H1 (cell line): ENCODE data around the gene TCERG1L. TPM values are rescaled to one million over a fixed set of nuclear protein-coding genes. Genes with fewer than 3 reads are reported as not detected.

Experiments used
- CTCF ChIA-PET: fragments of 300-600 bp; sonication (Branson Sonifier 250); formaldehyde crosslinking; loops from one replicate; lab custom pipeline; 2021; ENCODE audit not compliant: partially characterized antibody; lab: Charles Lee
- POLR2A ChIA-PET: fragments of 300-600 bp; sonication (Branson Sonifier 250); formaldehyde crosslinking; loops from one replicate; lab custom pipeline; 2021; ENCODE audit warnings: inconsistent platforms; ENCODE audit not compliant: partially characterized antibody; lab: Charles Lee
- DNase-seq, 2 experiments: peaks; one replicate each; pipeline versions ENCODE4 v3.0.0 to v3.0.0-alpha.2; 2010 to 2022; ENCODE audit warnings: low spot score in 2 of 2, low read depth in 1 of 2, mixed read lengths in 1 of 2
- FAIRE-seq: peaks from 2 replicates; lab custom pipeline; 2011; peaks lifted over from hg19 to GRCh38; lab: Jason Lieb, UNC
- H2AFZ ChIP-seq: 2 replicates; pipeline ENCODE4 v1.8.1; 2012; ENCODE audit warnings: low read length, inconsistent platforms
- H2AK5ac ChIP-seq: 2 replicates; pipeline ENCODE4 v1.6.1; 2013; ENCODE audit warnings: low read depth, low read length
- H2BK120ac ChIP-seq: replicated peaks from 2 replicates; pipeline ENCODE3; 2013; ENCODE audit warnings: low read depth, low read length, inconsistent platforms
- H2BK12ac ChIP-seq: 2 replicates; pipeline ENCODE4 v1.6.1; 2013; ENCODE audit warnings: low read depth, low read length
- H2BK15ac ChIP-seq: 2 replicates; pipeline ENCODE4 v1.6.1; 2013; ENCODE audit warnings: low read length
- H2BK20ac ChIP-seq: 2 replicates; pipeline ENCODE4 v1.6.1; 2013; ENCODE audit warnings: low read length
- H2BK5ac ChIP-seq: 2 replicates; pipeline ENCODE4 v1.6.1; 2013; ENCODE audit warnings: low read depth, low read length
- H3K14ac ChIP-seq: 2 replicates; pipeline ENCODE4 v1.6.1; 2013; ENCODE audit warnings: inconsistent platforms; ENCODE audit not compliant: insufficient read length
- H3K18ac ChIP-seq: 2 replicates; pipeline ENCODE4 v1.6.1; 2013; ENCODE audit warnings: low read length; ENCODE audit errors: extremely low read depth
- H3K23ac ChIP-seq: 2 replicates; pipeline ENCODE4 v1.6.1; 2013; ENCODE audit warnings: inconsistent platforms; ENCODE audit not compliant: insufficient read length
- H3K23me2 ChIP-seq: 2 replicates; pipeline ENCODE4 v1.6.1; 2013; ENCODE audit warnings: low read depth, low read length
- H3K27ac ChIP-seq: 2 replicates; pipeline ENCODE4 v1.6.1; 2011; ENCODE audit warnings: low read depth, low read length, inconsistent platforms
- H3K27me3 ChIP-seq, 4 experiments: replicated peaks in 1 of 4; 1 replicate in 1 of 4; 2 replicates in 3 of 4; pipeline versions ENCODE4 v1.6.1 to v1.8.1; 2011 to 2013; ENCODE audit warnings: low read length in 3 of 4, mild to moderate bottlenecking in 3 of 4, inconsistent platforms in 2 of 4, mixed read lengths in 2 of 4, moderate library complexity in 1 of 4; ENCODE audit not compliant: control insufficient read depth in 3 of 4, insufficient read depth in 3 of 4; ENCODE audit errors: extremely low read depth in 1 of 4
- H3K36me3 ChIP-seq, 4 experiments: 2 replicates each; pipeline versions ENCODE4 v1.6.1 to v1.8.1; 2011 to 2013; ENCODE audit warnings: mild to moderate bottlenecking in 4 of 4, low read length in 3 of 4, moderate library complexity in 2 of 4, control low read depth in 1 of 4, inconsistent platforms in 1 of 4; ENCODE audit not compliant: insufficient read depth in 4 of 4, control insufficient read depth in 2 of 4
- H3K4ac ChIP-seq: replicated peaks from 2 replicates; pipeline ENCODE3; 2013; ENCODE audit warnings: low read length, low read depth, mixed read lengths, inconsistent platforms; ENCODE audit not compliant: insufficient read length
- H3K4me1 ChIP-seq, 4 experiments: replicated peaks in 1 of 4; 1 replicate in 1 of 4; 2 replicates in 3 of 4; pipeline versions ENCODE4 v1.6.1 to v1.8.1; 2011 to 2013; ENCODE audit warnings: low read length in 3 of 4, inconsistent platforms in 2 of 4, mixed read lengths in 1 of 4; ENCODE audit not compliant: insufficient read depth in 4 of 4, control insufficient read depth in 3 of 4
- H3K4me2 ChIP-seq, 2 experiments: 2 replicates each; pipeline versions ENCODE4 v1.6.1 to v1.8.1; 2011 to 2013; ENCODE audit warnings: low read depth in 2 of 2, low read length in 2 of 2, control low read depth in 1 of 2, inconsistent platforms in 1 of 2, mild to moderate bottlenecking in 1 of 2; ENCODE audit not compliant: insufficient read depth in 1 of 2
- H3K4me3 ChIP-seq, 4 experiments: fragments of 200-600, 300-600 bp in 1 of 4; sonication (generic), shearing (Covaris generic), sonication (Bioruptor Twin) in 1 of 4; 2 replicates each; pipeline versions ENCODE4 v1.5.1 to v1.8.1; 2011 to 2016; ENCODE audit warnings: low read length in 4 of 4, low read depth in 3 of 4, control low read depth in 2 of 4, inconsistent platforms in 2 of 4, mild to moderate bottlenecking in 2 of 4, mixed read lengths in 1 of 4, moderate library complexity in 1 of 4; ENCODE audit not compliant: insufficient read depth in 2 of 4; ENCODE audit errors: extremely low read depth in 1 of 4
- H3K56ac ChIP-seq: replicated peaks from 2 replicates; pipeline ENCODE3; 2013; ENCODE audit warnings: low read depth, mild to moderate bottlenecking, mixed read lengths, low read length, inconsistent platforms; ENCODE audit not compliant: insufficient read length
- H3K79me1 ChIP-seq: 2 replicates; pipeline ENCODE4 v1.6.1; 2013; ENCODE audit warnings: low read depth, low read length, control low read depth
- H3K79me2 ChIP-seq, 2 experiments: 2 replicates each; pipeline versions ENCODE4 v1.6.1 to v1.8.1; 2012 to 2013; ENCODE audit warnings: low read length in 2 of 2, mild to moderate bottlenecking in 2 of 2, inconsistent platforms in 1 of 2; ENCODE audit not compliant: insufficient read depth in 2 of 2, control insufficient read depth in 1 of 2
- H3K9ac ChIP-seq, 4 experiments: replicated peaks in 1 of 4; 1 replicate in 1 of 4; 2 replicates in 3 of 4; pipeline versions ENCODE4 v1.6.1 to v1.8.1; 2011 to 2013; ENCODE audit warnings: low read depth in 3 of 4, low read length in 3 of 4, control low read depth in 2 of 4, mild to moderate bottlenecking in 2 of 4, moderate library complexity in 2 of 4, inconsistent platforms in 1 of 4; ENCODE audit errors: extremely low read depth in 1 of 4
- H3K9me3 ChIP-seq, 2 experiments: 2 replicates each; pipeline versions ENCODE4 v1.6.1 to v1.8.1; 2012 to 2013; ENCODE audit warnings: mild to moderate bottlenecking in 2 of 2, moderate library complexity in 2 of 2, control low read depth in 1 of 2, inconsistent platforms in 1 of 2, low read depth in 1 of 2, low read length in 1 of 2, mixed read lengths in 1 of 2; ENCODE audit not compliant: insufficient read depth in 2 of 2
- H4K20me1 ChIP-seq, 2 experiments: replicated peaks in 1 of 2; 2 replicates each; pipeline versions ENCODE3 to v1.8.1; 2011 to 2013; ENCODE audit warnings: inconsistent platforms in 2 of 2, low read length in 2 of 2, mild to moderate bottlenecking in 1 of 2; ENCODE audit not compliant: insufficient read depth in 2 of 2, control insufficient read depth in 1 of 2
- H4K5ac ChIP-seq: 2 replicates; pipeline ENCODE4 v1.6.1; 2013; ENCODE audit warnings: low read length, low read depth, mixed read lengths, inconsistent platforms; ENCODE audit not compliant: insufficient read length
- H4K8ac ChIP-seq: 2 replicates; pipeline ENCODE4 v1.8.0; 2013; ENCODE audit warnings: mild to moderate bottlenecking, moderate library complexity, low read length, inconsistent platforms; ENCODE audit not compliant: insufficient read depth; ENCODE audit errors: extremely low read depth
- H4K91ac ChIP-seq: replicated peaks from 2 replicates; pipeline ENCODE3; 2013; ENCODE audit warnings: low read length, mixed read lengths, inconsistent platforms; ENCODE audit not compliant: insufficient read length
- CBX5 ChIP-seq: fragments of 300-800, 300-1000 bp; sonication (generic); IDR thresholded peaks from 2 replicates; pipeline ENCODE4 v1.7.1; 2016; ENCODE audit warnings: antibody characterized with exemption, low read length, low read depth
- CHD1 ChIP-seq: IDR thresholded peaks from 2 replicates; pipeline ENCODE4 v1.6.1; 2012; ENCODE audit warnings: low read depth, low read length, improper control_type of control experiment
- CHD2 ChIP-seq: IDR thresholded peaks from 2 replicates; pipeline ENCODE4 v1.6.1; 2012; ENCODE audit warnings: low read length, improper control_type of control experiment
- CTCF ChIP-seq, 3 experiments: IDR thresholded peaks; 1 replicate in 2 of 3; 2 replicates in 1 of 3; pipeline versions ENCODE4 v1.5.1 to v1.6.1; 2011; ENCODE audit warnings: low read length in 3 of 3, mild to moderate bottlenecking in 3 of 3, inconsistent platforms in 2 of 3, low read depth in 1 of 3, moderate library complexity in 1 of 3; ENCODE audit not compliant: insufficient read depth in 1 of 3; ENCODE audit errors: control extremely low read depth in 1 of 3
- NRF1 ChIP-seq: IDR thresholded peaks from 2 replicates; pipeline ENCODE4 v1.6.1; 2011; ENCODE audit warnings: mild to moderate bottlenecking, low read depth, low read length, improper control_type of control experiment
- POU5F1 ChIP-seq: IDR thresholded peaks from 2 replicates; pipeline ENCODE4 v1.6.1; 2011; ENCODE audit warnings: low read depth, mild to moderate bottlenecking, low read length, moderate library complexity
- SP2 ChIP-seq: IDR thresholded peaks from 2 replicates; pipeline ENCODE4 v1.6.1; 2012; ENCODE audit warnings: mild to moderate bottlenecking, low read length, inconsistent platforms
- TCF12 ChIP-seq: IDR thresholded peaks from 2 replicates; pipeline ENCODE4 v1.6.1; 2011; ENCODE audit warnings: low read depth, mild to moderate bottlenecking, low read length
- USF2 ChIP-seq: IDR thresholded peaks from 2 replicates; pipeline ENCODE4 v1.6.1; 2011; ENCODE audit warnings: low read length, improper control_type of control experiment
- WGBS, 2 experiments: shearing (Covaris generic) in 1 of 2; methylation state at CpG; one replicate each; pipeline versions ENCODE4 v1.1.6 to v1.1.7; 2013 to 2015; ENCODE audit warnings: low lambda C conversion rate in 2 of 2, mixed read lengths in 2 of 2, inconsistent platforms in 1 of 2, low coverage in 1 of 2, missing lambda C conversion rate in 1 of 2; ENCODE audit not compliant: insufficient replicate concordance in 2 of 2, insufficient coverage in 1 of 2, insufficient read length in 1 of 2; ENCODE audit errors: extremely low coverage in 1 of 2, missing lambda C conversion rate in 1 of 2; 5-methylcytosine and 5-hydroxymethylcytosine counted together
- polyA plus RNA-seq, 7 experiments: library from polyadenylated mRNA; depleted of rRNA in 3 of 7; stranded (reverse) in 5 of 7; unstranded in 2 of 7; fragments of >200 nt in 5 of 7; fragments of 200-250 nt in 2 of 7; gene quantifications; 1 replicate in 5 of 7; 2 replicates in 1 of 7; 4 replicates in 1 of 7; pipeline versions ENCODE4 v1.2.1 to v1.2.3, GENCODE V29; 2011 to 2013; ENCODE audit warnings: missing spikeins in 2 of 7, mixed read lengths in 2 of 7
- total RNA-seq: library from RNA; stranded (reverse); fragmentation: NEBNext Ultra II Directional; extraction: Animal tissue kit (Norgen Biotek cat#: 25700); gene quantifications from 2 replicates; pipeline ENCODE4 v1.2.1, GENCODE V29; 2021

The TCERG1L gene
- total and polyA plus RNA-seq, 2 of the 8 experiments (the other 6 are each of a cell fraction or from before 2014, with no cell fraction given): 3.9 to 6.9 TPM

GRCh38 chr10:131206111-131206995, 105.2 kb downstream of the TCERG1L start:
- Histone ChIP-seq H4K20me1 (no peaks in the 10 kb centered on the region), H2BK120ac (no peak overlapping the region), H3K27ac (no peak overlapping the region), H3K56ac (no peak overlapping the region), H4K91ac (no peak overlapping the region), H2BK15ac (no peak overlapping the region), H2BK5ac (no peak overlapping the region), H2AK5ac (no peak overlapping the region), H3K27me3 (no peaks in the 10 kb centered on the region), H3K4me1 (no peaks in the 10 kb centered on the region), H3K79me2 (no peaks in the 10 kb centered on the region), H2BK20ac (no peak overlapping the region), H3K79me1 (no peaks in the 10 kb centered on the region), H2AFZ (no peak overlapping the region), H3K9ac (no peak overlapping the region), H3K4ac (no peak overlapping the region), H3K4me3 (no peak overlapping the region), H3K23me2 (no peaks in the 10 kb centered on the region), H3K14ac (no peak overlapping the region), H3K36me3 (no peaks in the 10 kb centered on the region), H4K8ac (no peak overlapping the region; the same call in 1 of the 2 replicates), H3K18ac (no peak overlapping the region), H3K23ac (no peak overlapping the region), H3K4me2 (no peak overlapping the region), H3K9me3 (no peaks in the 10 kb centered on the region), H2BK12ac (no peak overlapping the region), H4K5ac (no peak overlapping the region)
- ChIA-PET POLR2A (no interaction called here), CTCF (interaction anchor here (0.6 kb wide), 1 partner anchor 251 kb away, joined by 3 read pairs; no protein-coding TSS in a partner anchor)
- WGBS, 2 experiments: 84% methylated on average over 23 of the region's 26 CpGs; no CpG with 5 or more reads in 1 of the 2 experiments
- DNase-seq: peak in 1 of 2 experiments; percentile 27
- no peak for FAIRE-seq
- TF ChIP-seq CBX5 (no peak), CTCF (IDR thresholded peaks at IDR 0.05; ENCODE audit: control extremely low read depth in 1 of 3, insufficient read depth in 1 of 3, low read depth in 1 of 3, low read length in 3 of 3) (no peak), USF2 (no peak), CHD2 (no peak), TCF12 (no peak), POU5F1 (no peak), CHD1 (no peak), NRF1 (no peak), SP2 (no peak)
